KMS-11 (cell line): ENCODE results near the gene LONP2.
"Not testable (repeated sequence)": the region's sequence is repeated elsewhere in the genome, so short reads cannot be mapped to it uniquely, and the experiment has no call there.

ENCODE experiments used
- H2AFZ ChIP-seq: fragments of 200-600 bp; sonication (generic); 2 replicates; pipeline ENCODE4 v1.6.1; 2016; ENCODE audit warnings: antibody characterized with exemption, mixed run types, low read depth
- H3K27ac ChIP-seq: fragments of 200-600 bp; sonication (generic); 2 replicates; pipeline ENCODE4 v1.6.1; 2016; ENCODE audit warnings: mild to moderate bottlenecking, mixed run types
- H3K27me3 ChIP-seq: fragments of 200-600 bp; sonication (generic); 2 replicates; pipeline ENCODE4 v1.6.1; 2017; ENCODE audit warnings: mild to moderate bottlenecking, low read depth, mixed run types, moderate library complexity; ENCODE audit not compliant: insufficient read depth
- H3K36me3 ChIP-seq: fragments of 200-600 bp; sonication (generic); 2 replicates; pipeline ENCODE4 v1.6.1; 2017; ENCODE audit warnings: mild to moderate bottlenecking, mixed run types; ENCODE audit not compliant: insufficient read depth
- H3K4me1 ChIP-seq: fragments of 200-600 bp; sonication (generic); 2 replicates; pipeline ENCODE4 v1.6.1; 2016; ENCODE audit warnings: mild to moderate bottlenecking, low read depth, mixed run types; ENCODE audit not compliant: poor library complexity, severe bottlenecking
- H3K4me2 ChIP-seq: fragments of 200-600 bp; sonication (generic); 2 replicates; pipeline ENCODE4 v1.7.0; 2016; ENCODE audit warnings: mild to moderate bottlenecking, mixed run types
- H3K4me3 ChIP-seq: fragments of 200-600 bp; sonication (generic); IDR thresholded peaks from 2 replicates; pipeline ENCODE4 v1.6.1; 2017; ENCODE audit warnings: low read depth, low read length, mixed read lengths; ENCODE audit not compliant: insufficient read depth
- H3K79me2 ChIP-seq: fragments of 200-600 bp; sonication (generic); 2 replicates; pipeline ENCODE4 v1.6.1; 2016; ENCODE audit warnings: low read depth, mixed run types; ENCODE audit not compliant: insufficient read depth
- H3K9ac ChIP-seq: fragments of 200-600 bp; sonication (generic); 2 replicates; pipeline ENCODE4 v1.6.1; 2016; ENCODE audit warnings: mild to moderate bottlenecking, mixed run types
- H4K20me1 ChIP-seq: fragments of 200-600 bp; sonication (generic); 2 replicates; pipeline ENCODE4 v1.6.1; 2016; ENCODE audit warnings: mild to moderate bottlenecking, mixed run types; ENCODE audit not compliant: insufficient read depth
- CTCF ChIP-seq: fragments of 200-600 bp; sonication (generic); conservative IDR thresholded peaks from 2 replicates; pipeline ENCODE4 v1.6.1; 2017; ENCODE audit warnings: low read depth, mild to moderate bottlenecking, antibody characterized with exemption, low read length, moderate library complexity, mixed read lengths

Gene LONP2

DNA sequence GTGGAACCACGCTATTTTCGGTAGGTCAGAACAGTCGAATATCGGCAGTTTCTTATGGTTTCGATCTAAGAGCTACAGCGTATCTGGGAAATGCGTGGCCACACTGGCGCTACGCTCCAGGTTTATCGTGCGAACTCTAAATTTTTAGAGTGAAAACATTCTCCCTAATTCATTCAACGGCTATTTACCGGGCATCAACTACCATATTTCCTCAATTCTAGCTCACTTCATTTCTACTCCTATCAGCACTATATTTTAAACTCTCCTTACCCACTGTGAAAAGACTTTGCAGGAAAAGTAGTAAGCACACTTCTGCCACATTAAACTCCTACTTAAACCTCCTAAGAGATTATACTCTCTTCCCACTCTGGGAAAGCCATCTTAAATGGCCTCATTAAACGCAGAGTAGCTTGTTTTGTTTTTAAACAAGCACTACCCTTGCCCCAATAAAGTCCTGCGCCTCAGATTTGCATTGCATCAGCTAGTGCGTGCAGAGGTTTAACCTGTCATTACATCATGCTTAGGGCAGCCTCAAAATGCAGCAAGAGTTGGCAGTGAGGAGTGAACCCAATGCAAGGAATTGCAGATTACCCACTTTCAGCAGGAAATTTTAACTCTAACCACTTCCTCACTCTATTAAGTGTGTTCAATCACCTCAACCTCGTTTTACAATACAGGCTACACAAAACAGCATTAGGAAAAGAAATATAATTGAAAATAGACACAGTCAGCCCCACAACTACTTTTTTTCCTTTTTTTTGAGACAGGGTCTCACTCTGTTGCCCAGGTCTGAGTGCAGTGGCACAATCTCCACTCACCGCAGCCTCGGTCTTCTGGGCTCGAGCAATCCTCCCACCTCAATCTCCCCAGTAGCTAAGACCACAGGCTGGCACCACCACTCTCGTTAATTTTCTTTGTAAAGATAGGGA, 122.3 kb downstream of the LONP2 start:
- Histone ChIP-seq H3K79me2 (peaks cover 93% of the 10 kb centered on the region), H3K4me3 (no peak overlapping the region), H3K4me1 (peaks cover 56% of the 10 kb centered on the region), H3K27ac (peak overlapping the region; percentile 90), H4K20me1 (peaks cover 25% of the 10 kb centered on the region), H3K36me3 (no peaks in the 10 kb centered on the region), H2AFZ (peak overlapping the region; percentile 35), H3K27me3 (no peaks in the 10 kb centered on the region), H3K4me2 (peak overlapping the region; percentile 85), H3K9ac (peak overlapping the region; percentile 82)
- TF ChIP-seq CTCF = no peak

DNA sequence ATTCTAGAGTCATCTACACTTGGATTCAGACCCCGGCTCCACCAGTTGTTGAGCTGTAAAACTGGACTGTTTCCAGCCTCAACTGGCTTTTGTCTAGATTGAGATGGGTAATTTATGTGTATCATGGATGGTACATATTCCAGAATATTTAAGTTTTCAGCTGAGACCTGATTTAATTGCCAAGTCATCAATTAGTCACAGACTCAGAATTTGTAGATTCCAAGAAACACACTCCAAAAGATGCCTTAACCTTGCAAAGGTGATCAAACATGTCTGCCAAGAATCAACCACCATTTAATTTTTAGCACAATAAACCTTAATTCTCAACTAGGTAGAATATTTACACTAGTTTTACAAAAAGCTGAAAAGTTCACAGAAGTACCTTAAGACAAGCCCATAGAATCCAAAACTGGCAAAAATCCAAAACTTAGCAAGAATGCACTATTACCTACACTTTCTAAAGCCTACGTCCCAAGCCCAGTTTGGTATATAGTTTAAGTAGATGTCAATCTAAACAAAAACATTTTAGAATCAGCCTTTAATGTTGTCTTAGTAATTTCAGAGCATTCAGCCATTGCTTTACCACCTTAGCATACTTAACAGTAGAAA, 123.4 kb downstream of the LONP2 start:
- no peak overlapping the region for H3K4me3 ChIP-seq
- H2AFZ ChIP-seq = no peak overlapping the region
- no peaks in the 10 kb centered on the region for H3K27me3 ChIP-seq
- peaks cover 25% of the 10 kb centered on the region for H4K20me1 ChIP-seq
- H3K9ac ChIP-seq = peak overlapping the region; percentile 82; the same call in 1 of the 2 replicates
- H3K27ac ChIP-seq = peak overlapping the region; percentile 90
- H3K36me3 ChIP-seq = no peaks in the 10 kb centered on the region
- peaks cover 56% of the 10 kb centered on the region for H3K4me1 ChIP-seq
- peak overlapping the region; percentile 85 for H3K4me2 ChIP-seq
- H3K79me2 ChIP-seq = peaks cover 93% of the 10 kb centered on the region
- TF ChIP-seq CTCF = no peak

GRCh38 chr16:48369765-48370164, 125.7 kb downstream of the LONP2 start:
- Histone ChIP-seq H4K20me1 (peaks cover 24% of the 10 kb centered on the region), H3K4me2 (no peak overlapping the region), H3K27ac (no peak overlapping the region), H3K9ac (no peak overlapping the region), H3K36me3 (no peaks in the 10 kb centered on the region), H3K27me3 (no peaks in the 10 kb centered on the region), H3K4me1 (peaks cover 43% of the 10 kb centered on the region), H3K79me2 (peaks cover 93% of the 10 kb centered on the region), H2AFZ (no peak overlapping the region), H3K4me3 (no peak overlapping the region)
- no peak for TF ChIP-seq CTCF

GRCh38 chr16:48370229-48370628, 126.1 kb downstream of the LONP2 start:
- Histone ChIP-seq H3K9ac (no peak overlapping the region), H3K27ac (no peak overlapping the region), H3K4me3 (no peak overlapping the region), H4K20me1 (peaks cover 19% of the 10 kb centered on the region), H3K36me3 (no peaks in the 10 kb centered on the region), H3K4me1 (peaks cover 39% of the 10 kb centered on the region), H3K27me3 (no peaks in the 10 kb centered on the region), H3K79me2 (peaks cover 93% of the 10 kb centered on the region), H2AFZ (no peak overlapping the region), H3K4me2 (no peak overlapping the region)
- TF ChIP-seq CTCF = no peak

- not testable (repeated sequence) for H2AFZ ChIP-seq, H3K4me3 ChIP-seq, H3K27me3 ChIP-seq, H3K9ac ChIP-seq, H3K4me2 ChIP-seq, H3K27ac ChIP-seq, H3K36me3 ChIP-seq
- peaks cover 39% of the 10 kb centered on the region for H3K4me1 ChIP-seq
- H4K20me1 ChIP-seq = peaks cover 21% of the 10 kb centered on the region
- H3K79me2 ChIP-seq = peaks cover 95% of the 10 kb centered on the region
Measured at GRCh38 chr16:48370668-48371392, 126.7 kb downstream of the LONP2 start.
